GM12878 (cell line): ENCODE measurements around the gene TTLL4. TPM values are rescaled to one million over a fixed set of nuclear protein-coding genes. Genes with fewer than 3 reads are reported as not detected.

ENCODE experiments used
- ATAC-seq: fragments of 200-7000 bp; cut with Tn5 transposase; 3 replicates; pipeline ENCODE4 v1.9.1; 2020; ENCODE audit warnings: mild to moderate bottlenecking, moderate library complexity
- BruUV-seq: library from RNA; stranded (reverse); fragments of 400-500 nt; replicated peaks from 2 replicates; lab custom pipeline; 2021; lab: Mats Ljungman, UMichigan
- CTCF ChIA-PET: fragments of 300-600 bp; sonication (Branson Sonifier 250); formaldehyde crosslinking; extraction: SDS; loops from one replicate; lab custom pipeline; 2021; ENCODE audit warnings: inconsistent platforms; lab: Yijun Ruan, JAX
- POLR2A ChIA-PET: fragments of 350-600 bp; formaldehyde crosslinking; extraction: SDS; loops from one replicate; lab custom pipeline; 2021; ENCODE audit warnings: inconsistent platforms; lab: Charles Lee
- RAD21 ChIA-PET: fragments of 300-600 bp; sonication (Branson Sonifier 250); formaldehyde crosslinking; loops from one replicate; lab custom pipeline; 2023; ENCODE audit warnings: antibody characterized with exemption; ENCODE audit not compliant: unreplicated experiment; lab: Charles Lee
- SMC1A ChIA-PET: fragments of 300-600 bp; sonication (Branson Sonifier 250); formaldehyde crosslinking; loops from one replicate; lab custom pipeline; 2023; ENCODE audit not compliant: unreplicated experiment, uncharacterized antibody; lab: Charles Lee
- DNase-seq: peaks from one replicate; pipeline ENCODE4 v3.0.0-alpha.2; 2011; ENCODE audit warnings: low read depth, low spot score
- FAIRE-seq: peaks from 3 replicates; lab custom pipeline; 2011; peaks lifted over from hg19 to GRCh38; lab: Jason Lieb, UNC
- H2AFZ ChIP-seq: 2 replicates; pipeline ENCODE4 v1.6.0; 2011; ENCODE audit warnings: low read depth, low read length, control low read depth; ENCODE audit not compliant: control insufficient read depth
- H3K27ac ChIP-seq: 2 replicates; pipeline ENCODE4 v1.5.1; 2011; ENCODE audit warnings: control low read depth; ENCODE audit not compliant: control insufficient read depth, insufficient read depth
- H3K27me3 ChIP-seq, 2 experiments: replicated peaks in 1 of 2; 2 replicates each; pipeline versions ENCODE4 v1.6.0 to v1.6.1; 2011; ENCODE audit warnings: low read length in 1 of 2; ENCODE audit not compliant: control insufficient read depth in 2 of 2, insufficient read depth in 2 of 2
- H3K36me3 ChIP-seq, 2 experiments: 2 replicates each; pipeline ENCODE4 v1.5.1; 2011; ENCODE audit warnings: low read length in 1 of 2; ENCODE audit not compliant: control insufficient read depth in 2 of 2, insufficient read depth in 2 of 2
- H3K4me1 ChIP-seq: 2 replicates; pipeline ENCODE4 v1.6.1; 2011; ENCODE audit warnings: mild to moderate bottlenecking, low read length, moderate library complexity, mixed read lengths; ENCODE audit not compliant: control insufficient read depth, insufficient read depth
- H3K4me2 ChIP-seq: 2 replicates; pipeline ENCODE4 v1.6.0; 2011; ENCODE audit warnings: control low read depth; ENCODE audit not compliant: control insufficient read depth, insufficient read depth
- H3K4me3 ChIP-seq: fragments of 200-600 bp; sonication (generic); 2 replicates; pipeline ENCODE4 v1.5.1; 2016
- H3K79me2 ChIP-seq: 2 replicates; pipeline ENCODE4 v1.6.0; 2011; ENCODE audit warnings: low read length; ENCODE audit not compliant: control insufficient read depth, insufficient read depth
- H3K9ac ChIP-seq: 2 replicates; pipeline ENCODE4 v1.8.0; 2011; ENCODE audit warnings: low read length, control low read depth, mixed read lengths; ENCODE audit not compliant: control insufficient read depth, insufficient read depth
- H3K9me3 ChIP-seq: replicated peaks from 3 replicates; pipeline ENCODE4 v1.5.1; 2011; ENCODE audit warnings: mild to moderate bottlenecking, low read length; ENCODE audit not compliant: control insufficient read depth, insufficient read depth
- H4K20me1 ChIP-seq: 2 replicates; pipeline ENCODE4 v1.6.0; 2011; ENCODE audit not compliant: control insufficient read depth, insufficient read depth
- EED ChIP-seq: sonication (generic); IDR thresholded peaks from 2 replicates; pipeline ENCODE4 v1.6.1; 2016; ENCODE audit warnings: antibody characterized with exemption, low read depth
- RUNX3 ChIP-seq: IDR thresholded peaks from 2 replicates; pipeline ENCODE4 v1.6.1; 2012; ENCODE audit warnings: low read length, inconsistent platforms
- SP1 ChIP-seq: IDR thresholded peaks from one replicate; pipeline ENCODE4 v1.6.1; 2011; ENCODE audit warnings: low read depth, low read length
- SPI1 ChIP-seq: IDR thresholded peaks from 2 replicates; pipeline ENCODE4 v1.6.1; 2011; ENCODE audit warnings: low read depth, mild to moderate bottlenecking, low read length, moderate library complexity, borderline replicate concordance; ENCODE audit not compliant: insufficient read depth
- WGBS: methylation state at CpG from one replicate; pipeline ENCODE4 v1.1.6; 2016; ENCODE audit warnings: low lambda C conversion rate; ENCODE audit not compliant: insufficient replicate concordance, insufficient coverage; ENCODE audit errors: missing lambda C conversion rate; 5-methylcytosine and 5-hydroxymethylcytosine counted together
- in situ Hi-C: fragments of 300-500 bp; cut with MboI; formaldehyde crosslinking; loops from 9 replicates; pipeline ENCODE4 v1.14.3; 2018; ENCODE audit warnings: mixed read lengths
- intact Hi-C: fragments of 100-400 bp; cut with micrococcal nuclease; formaldehyde crosslinking; loops from one replicate; pipeline ENCODE4 v1.14.2; 2022; ENCODE audit not compliant: unreplicated experiment
- polyA plus RNA-seq, 11 experiments: library from polyadenylated mRNA; depleted of rRNA in 4 of 11; unstranded in 6 of 11; stranded (reverse) in 5 of 11; fragments of >200 nt; fragmentation: Nextera tagmentation in 4 of 11; fragmentation: Illumina TruSeq in 1 of 11; extraction: Ambion mirVana in 4 of 11; extraction: Trizol in 1 of 11; gene quantifications; 1 replicate in 1 of 11; 2 replicates in 10 of 11; pipeline versions ENCODE4 v1.2.1 to v1.2.3, GENCODE V29; 2011 to 2016; ENCODE audit warnings: inconsistent platforms in 2 of 11, missing spikeins in 2 of 11, low read depth in 1 of 11
- total RNA-seq, 4 experiments: library from RNA; depleted of rRNA in 3 of 4; stranded (reverse); fragments of >200 nt in 3 of 4; fragmentation: Illumina TruSeq in 1 of 4; extraction: Trizol in 1 of 4; gene quantifications; 2 replicates each; pipeline versions ENCODE4 v1.2.1 to v1.2.3, GENCODE V29; 2013 to 2021
- TF ChIP-seq, protein P1 (sequence below): IDR thresholded peaks from 2 replicates; pipeline ENCODE4 v1.6.1; 2012; ENCODE audit warnings: mild to moderate bottlenecking, low read depth, low read length

Gene TTLL4
- total and polyA plus RNA-seq, 10 of the 15 experiments (the other 5 are each of a cell fraction or from before 2014, with no cell fraction given) = 16.6 to 63.1 (median 32.9) TPM

- DNase-seq = no peak
- peak; percentile 8 for TF ChIP-seq SP1
- peak; percentile 58; the same call in 1 of the 2 replicates for TF ChIP-seq SPI1
- TF ChIP-seq EED = 0 out of 2 replicates have a peak, but pooled peaks have one; percentile 27
- peak; percentile 41 for TF ChIP-seq RUNX3
- TF ChIP-seq, protein P1, sequence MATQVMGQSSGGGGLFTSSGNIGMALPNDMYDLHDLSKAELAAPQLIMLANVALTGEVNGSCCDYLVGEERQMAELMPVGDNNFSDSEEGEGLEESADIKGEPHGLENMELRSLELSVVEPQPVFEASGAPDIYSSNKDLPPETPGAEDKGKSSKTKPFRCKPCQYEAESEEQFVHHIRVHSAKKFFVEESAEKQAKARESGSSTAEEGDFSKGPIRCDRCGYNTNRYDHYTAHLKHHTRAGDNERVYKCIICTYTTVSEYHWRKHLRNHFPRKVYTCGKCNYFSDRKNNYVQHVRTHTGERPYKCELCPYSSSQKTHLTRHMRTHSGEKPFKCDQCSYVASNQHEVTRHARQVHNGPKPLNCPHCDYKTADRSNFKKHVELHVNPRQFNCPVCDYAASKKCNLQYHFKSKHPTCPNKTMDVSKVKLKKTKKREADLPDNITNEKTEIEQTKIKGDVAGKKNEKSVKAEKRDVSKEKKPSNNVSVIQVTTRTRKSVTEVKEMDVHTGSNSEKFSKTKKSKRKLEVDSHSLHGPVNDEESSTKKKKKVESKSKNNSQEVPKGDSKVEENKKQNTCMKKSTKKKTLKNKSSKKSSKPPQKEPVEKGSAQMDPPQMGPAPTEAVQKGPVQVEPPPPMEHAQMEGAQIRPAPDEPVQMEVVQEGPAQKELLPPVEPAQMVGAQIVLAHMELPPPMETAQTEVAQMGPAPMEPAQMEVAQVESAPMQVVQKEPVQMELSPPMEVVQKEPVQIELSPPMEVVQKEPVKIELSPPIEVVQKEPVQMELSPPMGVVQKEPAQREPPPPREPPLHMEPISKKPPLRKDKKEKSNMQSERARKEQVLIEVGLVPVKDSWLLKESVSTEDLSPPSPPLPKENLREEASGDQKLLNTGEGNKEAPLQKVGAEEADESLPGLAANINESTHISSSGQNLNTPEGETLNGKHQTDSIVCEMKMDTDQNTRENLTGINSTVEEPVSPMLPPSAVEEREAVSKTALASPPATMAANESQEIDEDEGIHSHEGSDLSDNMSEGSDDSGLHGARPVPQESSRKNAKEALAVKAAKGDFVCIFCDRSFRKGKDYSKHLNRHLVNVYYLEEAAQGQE = no peak
- 59% methylated on average over 5 of the region's 5 CpGs for WGBS
- H3K36me3 ChIP-seq = peaks cover 21 to 24% of the 10 kb centered on the region in 2 experiments
- H3K4me3 ChIP-seq = no peak overlapping the region
- peak overlapping the region; percentile 76 for H3K27ac ChIP-seq
- H3K4me1 ChIP-seq = peaks cover 29% of the 10 kb centered on the region
- H3K79me2 ChIP-seq = no peaks in the 10 kb centered on the region
- no peaks in the 10 kb centered on the region for H3K9me3 ChIP-seq
- no TSS peak for BruUV-seq
- H4K20me1 ChIP-seq = no peaks in the 10 kb centered on the region
- POLR2A ChIA-PET = interaction anchor here (1.0 kb wide), 1 partner anchor 10 kb away, joined by 3 read pairs; no protein-coding TSS in a partner anchor
- RAD21 ChIA-PET = interaction anchor here (0.6 kb wide), 1 partner anchor 132 kb away, joined by 3 read pairs; no protein-coding TSS in a partner anchor
- intact Hi-C loops (no loop called here), in situ Hi-C loops (no loop called here)
- no peak overlapping the region for H2AFZ ChIP-seq
- H3K27me3 ChIP-seq = no peaks in the 10 kb centered on the region
- SMC1A ChIA-PET = interaction anchor here (0.5 kb wide), 1 partner anchor 98 kb away, joined by 4 read pairs; no protein-coding TSS in a partner anchor
- peak; percentile 74 for ATAC-seq
- H3K9ac ChIP-seq = no peak overlapping the region
- no peak for FAIRE-seq
- peak overlapping the region; percentile 18; the same call in 1 of the 2 replicates for H3K4me2 ChIP-seq
- CTCF ChIA-PET = interaction anchor here (0.7 to 1.3 kb wide), 2 partner anchors 19 to 102 kb away, joined by 3 to 4 read pairs; no protein-coding TSS in a partner anchor
Observed at GRCh38 chr2:218745160-218745558, 34.5 kb downstream of the TTLL4 start.
